HG02938 (cell line): ENCODE data around the gene GNAT1.
"Not testable (repeated sequence)": the region's sequence is repeated elsewhere in the genome, so short reads cannot be mapped to it uniquely, and the experiment has no call there.

ENCODE experiments used
- ATAC-seq: cut with Tn5 transposase; IDR thresholded peaks from one replicate; pipeline ENCODE4 v1.9.1; 2021; ENCODE audit warnings: mild to moderate bottlenecking, moderate library complexity; ENCODE audit not compliant: unreplicated experiment

GNAT1 gene

GRCh38 chr3:50217681-50218080, 26.3 kb downstream of the GNAT1 start:
- no peak for ATAC-seq

DNA sequence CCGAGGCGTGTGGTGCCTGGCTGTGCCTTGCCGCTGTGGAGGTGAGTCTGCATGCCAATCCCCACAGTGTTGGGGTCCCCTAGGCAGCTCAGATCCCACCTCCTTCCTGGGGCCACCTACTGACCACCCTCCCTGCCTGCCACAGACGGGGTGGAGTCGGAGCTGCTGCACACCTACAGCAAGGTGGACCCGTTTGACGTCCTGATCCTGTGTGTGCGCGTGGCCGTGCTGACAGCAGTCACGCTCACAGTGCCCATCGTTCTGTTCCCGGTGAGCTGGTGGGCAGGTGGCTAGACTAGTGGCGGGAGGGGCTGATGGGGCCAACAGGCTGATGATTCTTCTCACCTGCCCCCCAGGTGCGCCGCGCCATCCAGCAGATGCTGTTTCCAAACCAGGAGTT, 27.0 kb downstream of the GNAT1 start:
- ATAC-seq, result no peak

GRCh38 chr3:50219285-50219684, 27.9 kb downstream of the GNAT1 start:
- no peak for ATAC-seq

DNA sequence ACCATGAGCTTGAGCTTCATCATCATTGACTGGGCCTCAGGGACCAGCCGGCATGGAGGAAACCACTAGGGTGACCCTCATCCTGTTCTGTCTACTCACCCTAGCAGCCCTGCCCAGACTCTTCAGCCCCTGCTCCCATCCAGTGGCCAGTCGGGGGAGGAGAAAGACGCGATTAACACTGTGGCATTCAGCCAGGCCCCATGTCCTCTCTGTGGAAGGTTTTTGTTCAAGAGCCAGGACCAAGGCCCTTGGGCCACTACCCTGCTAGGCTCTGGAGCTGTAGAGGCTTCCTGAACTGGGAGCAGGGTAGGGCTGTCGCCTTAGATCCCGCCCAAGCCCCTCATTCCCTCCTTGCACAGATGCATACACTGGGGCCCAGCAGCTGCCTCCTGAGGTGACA, 28.7 kb downstream of the GNAT1 start:
- ATAC-seq, result no peak

DNA sequence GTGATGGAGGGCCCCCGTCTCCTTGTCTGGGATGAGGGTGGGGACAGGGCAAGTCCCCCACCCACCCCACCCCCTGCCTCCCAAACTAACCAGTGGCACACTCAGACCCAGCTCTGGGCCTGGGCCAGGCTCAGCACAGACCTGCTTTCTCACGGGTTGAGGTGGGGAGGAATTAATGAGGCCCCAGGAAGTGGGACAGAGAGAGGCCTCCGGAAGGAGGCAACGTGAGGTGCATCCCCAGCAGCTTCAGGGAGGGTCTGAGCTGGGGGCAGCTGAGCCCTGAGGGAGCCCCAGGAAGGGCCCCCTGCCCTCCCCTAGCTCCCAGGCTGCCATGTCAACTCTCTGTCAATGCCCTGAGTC, 29.6 kb downstream of the GNAT1 start:
- no peak for ATAC-seq

DNA sequence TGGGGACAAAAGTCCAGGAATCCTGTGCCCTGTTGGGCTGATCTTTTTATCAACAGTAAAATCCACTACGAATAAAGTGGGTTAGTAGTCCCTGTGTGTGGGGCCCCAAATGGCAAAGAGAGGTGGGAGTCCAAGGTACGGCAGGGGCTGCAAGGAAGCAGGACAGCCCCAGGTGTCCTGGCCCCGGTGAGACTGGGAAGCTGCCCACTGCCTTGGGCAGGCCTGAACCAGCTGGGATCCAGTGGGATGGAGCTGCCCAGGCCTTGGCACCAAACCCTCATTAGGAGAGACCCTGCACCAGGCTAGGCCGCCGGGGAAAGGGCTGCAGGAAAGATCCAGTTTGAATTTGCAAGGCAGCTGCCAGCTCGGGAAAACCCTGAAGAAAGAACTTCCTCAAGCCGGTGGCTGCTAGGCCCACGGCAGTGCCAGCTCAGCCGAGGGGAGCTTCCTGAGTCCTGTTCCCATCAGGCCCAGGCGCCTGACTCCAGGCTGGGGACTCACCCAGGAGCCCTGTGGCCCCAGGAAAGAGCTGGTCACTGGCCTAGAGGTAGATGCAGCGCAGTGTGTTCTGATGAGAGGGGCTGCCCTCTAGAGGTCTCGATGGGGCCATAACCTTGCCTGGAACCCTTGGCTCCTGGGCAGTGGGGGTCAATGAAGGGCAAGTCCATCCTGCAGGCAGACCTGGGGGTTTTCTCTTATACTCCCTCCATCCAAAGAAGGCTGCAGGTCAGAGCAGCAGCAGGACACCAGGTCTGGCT, 30.2 kb downstream of the GNAT1 start:
- no peak for ATAC-seq

DNA sequence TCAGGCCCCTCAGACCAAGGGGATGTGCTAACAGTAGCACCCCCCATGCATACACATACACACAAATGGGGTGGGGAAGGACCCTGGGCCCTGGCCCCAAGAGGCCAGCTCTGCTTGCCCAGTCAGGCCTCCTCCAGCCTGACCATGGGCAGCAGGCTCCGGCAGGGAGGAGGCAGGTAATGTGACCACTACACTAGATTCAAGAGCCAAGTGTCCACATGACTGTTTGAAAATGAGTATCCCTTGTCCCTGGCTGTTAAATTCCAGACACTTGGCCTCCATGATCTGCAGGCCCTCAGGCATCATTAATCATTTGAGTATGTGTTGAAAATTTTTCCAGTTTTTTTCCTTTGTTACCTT, 30.7 kb downstream of the GNAT1 start:
- no peak for ATAC-seq

GRCh38 chr3:50224639-50225038, 33.2 kb downstream of the GNAT1 start:
- no peak for ATAC-seq

- peak; percentile 9 for ATAC-seq
These were observed 35.5 kb downstream of the GNAT1 start for GRCh38 chr3:50226888-50227389.

DNA sequence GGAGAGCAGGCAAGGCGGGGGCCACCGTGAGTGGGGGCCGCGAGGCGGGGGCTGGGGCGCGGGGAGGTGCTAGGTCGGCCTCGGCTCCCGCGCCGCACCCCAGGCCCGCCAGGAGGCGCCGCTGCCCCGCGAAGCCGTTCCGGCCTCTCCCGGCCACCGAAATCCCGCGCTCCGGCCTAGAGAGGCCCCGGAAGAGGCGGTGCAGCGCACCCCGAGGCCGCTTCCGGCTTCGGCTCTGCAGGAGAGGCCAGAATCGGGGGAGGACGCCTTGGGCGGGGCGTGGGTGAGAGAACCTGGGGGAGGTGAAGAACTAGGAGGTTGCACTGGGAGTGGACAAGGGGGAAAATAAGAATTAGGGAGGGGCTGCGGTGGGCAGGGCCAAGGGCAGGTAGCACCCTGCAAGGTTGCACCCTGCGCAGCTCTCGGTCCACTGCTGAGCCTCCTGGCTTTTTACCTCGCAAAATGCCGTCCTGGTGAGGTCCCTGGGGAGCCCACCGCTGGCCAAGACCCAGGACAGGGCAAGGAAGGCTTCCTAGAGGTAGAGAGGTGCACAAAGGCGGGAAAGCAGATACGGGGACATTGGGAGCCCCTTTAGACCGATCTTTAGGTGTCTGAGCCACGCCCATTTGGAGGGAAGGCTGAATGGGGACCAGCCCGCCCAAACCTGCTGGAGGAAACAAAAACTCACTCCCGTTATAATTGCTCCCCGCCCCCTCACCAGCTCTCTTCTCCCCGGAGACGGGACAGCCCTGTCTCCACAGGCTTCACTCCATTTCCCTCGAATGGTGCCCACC, 36.2 kb downstream of the GNAT1 start:
- ATAC-seq, result peak; percentile 72

- not testable (repeated sequence) for ATAC-seq
These were observed 36.9 kb downstream of the GNAT1 start for GRCh38 chr3:50228184-50228763.

DNA sequence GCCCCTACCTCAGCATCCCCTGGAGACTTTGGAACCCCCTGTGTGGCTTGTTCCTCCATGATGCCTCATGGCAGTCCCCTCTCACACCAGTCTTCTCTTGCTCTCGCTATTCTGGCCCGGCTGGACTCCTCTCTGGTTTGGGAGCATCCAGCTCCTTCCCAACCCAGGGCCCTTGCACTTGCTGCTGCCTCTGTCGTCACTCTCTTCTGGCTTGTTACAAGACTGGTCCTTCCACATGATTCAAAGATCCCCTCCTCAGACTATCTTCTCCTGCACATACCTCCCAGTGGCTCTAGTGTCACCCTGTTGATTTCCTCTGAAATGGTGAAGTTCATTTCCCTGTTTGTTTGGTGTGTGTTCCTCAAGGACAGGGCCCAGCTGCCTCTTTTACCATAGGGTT, 38.1 kb downstream of the GNAT1 start:
- no peak for ATAC-seq

- no peak for ATAC-seq
These were observed 38.8 kb downstream of the GNAT1 start for GRCh38 chr3:50230104-50230793.

GRCh38 chr3:50230794-50231125, 39.4 kb downstream of the GNAT1 start:
- no peak for ATAC-seq

DNA sequence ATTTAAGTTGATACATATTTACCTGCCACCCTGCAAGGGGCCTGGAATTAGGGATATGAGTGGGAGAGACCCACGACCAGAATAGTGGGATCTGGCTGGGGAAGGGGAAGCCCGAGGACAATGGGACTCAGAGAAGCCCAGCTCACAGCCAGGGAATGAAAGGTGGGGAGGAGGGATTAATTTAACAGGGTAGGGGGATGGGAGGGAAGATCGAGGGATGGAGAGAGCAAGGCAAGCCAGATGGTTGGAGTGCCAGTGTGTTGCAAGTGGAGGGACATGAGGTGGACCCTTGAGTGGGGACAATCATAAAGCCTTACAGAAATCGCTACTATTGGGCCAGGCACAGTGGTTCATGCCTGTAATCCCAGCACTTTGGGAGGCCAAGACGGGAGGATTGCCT, 40.2 kb downstream of the GNAT1 start:
- ATAC-seq, result no peak

- ATAC-seq, result no peak
These were observed 40.9 kb downstream of the GNAT1 start for GRCh38 chr3:50232303-50232702.

- ATAC-seq, result no peak
These were observed 41.8 kb downstream of the GNAT1 start for GRCh38 chr3:50233176-50233575.

DNA sequence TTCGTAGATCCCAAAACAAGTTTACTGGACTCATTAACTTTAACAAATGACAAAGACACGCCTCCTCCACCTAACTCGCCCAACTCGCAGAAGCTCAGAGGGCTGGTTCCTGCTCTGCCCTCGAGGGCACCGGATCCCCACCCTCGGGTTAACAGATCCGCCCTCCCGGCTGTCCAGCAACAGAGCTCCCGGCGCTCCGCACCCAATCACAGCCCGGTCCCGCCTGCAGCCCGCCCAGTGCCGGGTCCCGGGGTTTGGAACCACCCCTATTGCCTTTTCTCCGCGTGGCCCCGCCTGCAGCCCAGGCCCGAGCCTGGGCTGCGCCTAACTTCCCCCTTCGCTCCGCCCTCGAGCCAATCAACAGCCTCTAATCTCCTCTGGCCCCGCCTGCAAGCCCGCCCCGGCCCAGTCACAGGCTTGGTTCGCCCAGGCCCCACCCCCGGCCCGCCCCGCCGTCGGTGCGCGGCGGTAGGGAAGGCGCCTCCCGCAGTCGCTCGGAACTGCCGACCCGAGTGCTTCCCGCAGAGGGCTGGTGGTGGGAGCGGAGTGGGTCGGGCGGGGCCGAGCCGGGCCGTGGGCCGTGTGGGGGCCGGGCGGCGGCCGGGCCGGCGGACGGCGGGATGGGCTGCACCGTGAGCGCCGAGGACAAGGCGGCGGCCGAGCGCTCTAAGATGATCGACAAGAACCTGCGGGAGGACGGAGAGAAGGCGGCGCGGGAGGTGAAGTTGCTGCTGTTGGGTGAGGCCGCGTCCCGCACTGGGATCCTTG, 44.5 kb downstream of the GNAT1 start, which contains the start of gene GNAI2:
TSS of gene GNAI2 (plus strand) at position 489 of the 768 bp plus-strand sequence. CDS start at position 621, 132 bp downstream.
- ATAC-seq, result peak; percentile 92

DNA sequence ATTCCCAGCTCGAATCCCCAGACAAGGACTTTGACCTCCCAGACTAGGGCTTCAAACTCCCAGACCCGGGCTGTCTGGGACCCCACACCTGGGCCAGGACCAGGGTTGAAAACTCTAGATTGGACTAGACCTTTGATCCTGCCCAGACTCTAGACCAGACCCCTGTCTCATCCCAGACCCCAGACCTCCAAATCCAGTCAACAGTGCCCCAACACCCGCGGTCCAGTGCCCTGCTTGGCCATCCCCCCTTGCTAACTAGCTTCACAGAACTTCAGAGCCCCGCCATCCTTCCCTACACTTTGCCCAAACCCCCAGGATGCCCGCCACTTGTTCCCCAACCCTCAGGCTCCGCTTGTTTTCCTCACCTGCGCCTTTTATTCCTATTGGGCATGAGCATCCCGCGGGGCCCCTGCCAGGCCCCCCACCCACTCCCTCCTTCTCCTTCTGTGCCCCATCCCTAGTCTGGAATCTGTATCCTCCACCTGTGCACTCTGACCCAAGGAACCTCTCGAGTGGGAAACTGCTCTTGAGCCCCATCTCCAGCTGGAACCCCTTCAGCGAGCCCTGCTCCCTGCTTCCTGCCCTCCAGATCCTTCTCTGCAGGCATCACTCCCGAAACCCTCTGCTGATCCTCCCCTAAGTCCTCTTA, 45.2 kb downstream of the GNAT1 start:
- no peak for ATAC-seq

DNA sequence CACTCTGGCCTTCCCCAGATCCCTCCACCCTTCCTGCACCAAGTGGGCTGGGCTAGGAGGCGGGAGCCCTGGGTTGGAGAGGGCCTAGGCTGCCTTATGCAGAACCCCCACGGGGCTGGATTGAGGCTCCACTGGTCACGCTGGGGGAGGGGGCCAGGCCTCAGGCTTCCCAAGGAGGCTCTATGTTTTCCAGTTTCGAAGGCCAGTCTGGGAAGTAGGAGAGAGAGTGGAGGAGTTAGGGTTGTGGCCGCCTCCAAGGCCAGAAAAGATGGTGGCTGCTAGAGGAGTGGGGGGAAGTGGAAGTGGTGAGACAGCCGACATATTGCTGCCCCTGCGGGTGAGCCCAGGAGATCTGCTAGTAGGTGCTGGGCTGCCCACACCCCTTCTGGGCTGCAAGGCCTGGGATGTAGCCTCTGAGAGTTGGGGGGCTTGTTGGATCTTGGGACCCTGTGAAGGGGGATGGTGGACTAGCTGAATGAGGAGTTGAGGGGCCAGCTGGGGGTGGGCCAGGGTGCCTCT, 45.8 kb downstream of the GNAT1 start:
- ATAC-seq, result no peak
